GM12878 (cell line): ENCODE measurements around the gene ATP6V0E1. TPM values are rescaled to one million over a fixed set of nuclear protein-coding genes. Genes with fewer than 3 reads are reported as not detected.

Experiments
- CBX3 ChIP-seq: fragments of 200-600 bp; sonication (generic); IDR thresholded peaks from 2 replicates; pipeline ENCODE4 v1.6.1; 2016; ENCODE audit warnings: low read depth, borderline replicate concordance
- CHD2 ChIP-seq: IDR thresholded peaks from 2 replicates; pipeline ENCODE4 v1.6.1; 2011; ENCODE audit warnings: low read depth, low read length, improper control_type of control experiment, borderline replicate concordance
- CREB1 ChIP-seq: IDR thresholded peaks from 2 replicates; pipeline ENCODE4 v1.6.1; 2012; ENCODE audit warnings: low read depth, mild to moderate bottlenecking, inconsistent platforms
- EED ChIP-seq: sonication (generic); IDR thresholded peaks from 2 replicates; pipeline ENCODE4 v1.6.1; 2016; ENCODE audit warnings: antibody characterized with exemption, low read depth
- JUND ChIP-seq: IDR thresholded peaks from 2 replicates; pipeline ENCODE4 v1.6.1; 2012; ENCODE audit warnings: low read depth, mild to moderate bottlenecking, low read length, improper control_type of control experiment, moderate library complexity
- MEF2B ChIP-seq: fragments of 450-650 bp; IDR thresholded peaks from 2 replicates; pipeline ENCODE4 v1.6.1; 2018; ENCODE audit warnings: mild to moderate bottlenecking, moderate library complexity; ENCODE audit not compliant: partially characterized antibody, poor library complexity, severe bottlenecking
- MXI1 ChIP-seq: fragments of 150-350 bp; IDR thresholded peaks from 2 replicates; pipeline ENCODE4 v1.6.1; 2011; ENCODE audit warnings: low read depth, mild to moderate bottlenecking, inconsistent platforms, low read length, improper control_type of control experiment
- NBN ChIP-seq: fragments of 450-650 bp; IDR thresholded peaks from 2 replicates; pipeline ENCODE4 v1.6.1; 2016
- NR2F1 ChIP-seq: fragments of 450-650 bp; conservative IDR thresholded peaks from 2 replicates; pipeline ENCODE4 v1.6.1; 2017; ENCODE audit warnings: mild to moderate bottlenecking
- PAX5 ChIP-seq: IDR thresholded peaks from 2 replicates; pipeline ENCODE4 v1.6.1; 2011; ENCODE audit warnings: low read depth, low read length, borderline replicate concordance
- POLR2A ChIP-seq: IDR thresholded peaks from 2 replicates; pipeline ENCODE4 v1.6.1; 2011; ENCODE audit warnings: low read depth, mild to moderate bottlenecking, low read length
- RAD21 ChIP-seq: IDR thresholded peaks from 2 replicates; pipeline ENCODE4 v1.6.1; 2011; ENCODE audit warnings: mild to moderate bottlenecking, low read depth, low read length, moderate library complexity; ENCODE audit not compliant: insufficient read depth
- RBBP5 ChIP-seq: fragments of 200-600 bp; sonication (generic); conservative IDR thresholded peaks from 2 replicates; pipeline ENCODE4 v1.6.1; 2016
- RELA ChIP-seq: fragments of 450-650 bp; IDR thresholded peaks from 2 replicates; pipeline ENCODE4 v1.8.0; 2014; ENCODE audit warnings: borderline replicate concordance; ENCODE audit not compliant: partially characterized antibody
- WRNIP1 ChIP-seq: IDR thresholded peaks from 2 replicates; pipeline ENCODE4 v1.6.1; 2011; ENCODE audit warnings: low read depth, low read length, improper control_type of control experiment, borderline replicate concordance
- ZBED1 ChIP-seq: IDR thresholded peaks from 2 replicates; pipeline ENCODE4 v1.6.1; 2016; ENCODE audit warnings: borderline replicate concordance
- ZNF24 ChIP-seq: fragments of 450-650 bp; IDR thresholded peaks from 2 replicates; pipeline ENCODE4 v1.6.1; 2017; ENCODE audit warnings: antibody characterized with exemption, mild to moderate bottlenecking
- polyA plus RNA-seq, 11 experiments: library from polyadenylated mRNA; depleted of rRNA in 4 of 11; unstranded in 6 of 11; stranded (reverse) in 5 of 11; fragments of >200 nt; fragmentation: Nextera tagmentation in 4 of 11; fragmentation: Illumina TruSeq in 1 of 11; extraction: Ambion mirVana in 4 of 11; extraction: Trizol in 1 of 11; gene quantifications; 1 replicate in 1 of 11; 2 replicates in 10 of 11; pipeline versions ENCODE4 v1.2.1 to v1.2.3, GENCODE V29; 2011 to 2016; ENCODE audit warnings: inconsistent platforms in 2 of 11, missing spikeins in 2 of 11, low read depth in 1 of 11
- total RNA-seq, 4 experiments: library from RNA; depleted of rRNA in 3 of 4; stranded (reverse); fragments of >200 nt in 3 of 4; fragmentation: Illumina TruSeq in 1 of 4; extraction: Trizol in 1 of 4; gene quantifications; 2 replicates each; pipeline versions ENCODE4 v1.2.1 to v1.2.3, GENCODE V29; 2013 to 2021
- TF ChIP-seq, protein P1 (sequence below): IDR thresholded peaks from 2 replicates; pipeline ENCODE4 v1.6.1; 2011; ENCODE audit warnings: borderline replicate concordance, low read depth, mild to moderate bottlenecking, moderate library complexity, low read length; ENCODE audit not compliant: insufficient read depth, poor library complexity, severe bottlenecking

ATP6V0E1 gene
- total and polyA plus RNA-seq, 10 of the 15 experiments (the other 5 are each of a cell fraction or from before 2014, with no cell fraction given): 143 to 787 (median 306) TPM

DNA sequence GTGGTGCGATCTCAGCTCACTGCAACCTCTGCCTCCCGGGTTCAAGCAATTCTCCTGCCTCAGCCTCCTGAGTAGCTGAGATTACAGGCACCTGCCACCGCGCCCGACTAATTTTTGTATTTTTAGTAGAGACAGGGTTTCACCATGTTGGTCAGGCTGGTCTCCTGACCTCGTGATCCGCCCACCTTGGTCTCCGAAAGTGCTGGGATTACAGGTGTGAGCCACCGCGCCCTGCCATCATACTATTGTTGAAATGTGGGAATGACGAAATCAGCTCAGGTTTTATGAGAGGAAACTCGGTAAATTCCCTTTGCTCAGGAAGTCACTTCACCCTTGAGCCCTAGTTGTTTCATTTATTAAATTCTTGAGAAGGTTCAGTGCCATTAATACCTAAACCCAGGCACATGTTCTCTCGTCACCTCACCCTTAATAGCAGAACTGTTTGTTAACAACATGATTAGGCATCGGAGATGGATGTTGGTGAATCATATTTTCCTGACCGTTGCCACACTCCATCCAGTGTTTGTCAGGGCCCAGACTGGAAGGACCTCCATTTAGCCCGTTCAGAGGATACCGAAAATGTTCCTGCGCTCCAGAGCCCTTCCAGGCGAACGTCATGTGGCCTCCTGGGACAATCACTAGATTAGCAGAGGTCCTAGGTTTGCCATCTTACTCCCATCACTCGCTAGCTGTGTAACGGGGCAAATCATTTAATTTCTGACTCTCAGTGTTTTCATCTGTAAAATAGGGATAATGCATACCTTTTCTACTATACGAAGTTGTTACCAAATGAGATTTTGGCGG lies 52.5 kb downstream of the ATP6V0E1 start (continued):
- TF ChIP-seq, protein P1, sequence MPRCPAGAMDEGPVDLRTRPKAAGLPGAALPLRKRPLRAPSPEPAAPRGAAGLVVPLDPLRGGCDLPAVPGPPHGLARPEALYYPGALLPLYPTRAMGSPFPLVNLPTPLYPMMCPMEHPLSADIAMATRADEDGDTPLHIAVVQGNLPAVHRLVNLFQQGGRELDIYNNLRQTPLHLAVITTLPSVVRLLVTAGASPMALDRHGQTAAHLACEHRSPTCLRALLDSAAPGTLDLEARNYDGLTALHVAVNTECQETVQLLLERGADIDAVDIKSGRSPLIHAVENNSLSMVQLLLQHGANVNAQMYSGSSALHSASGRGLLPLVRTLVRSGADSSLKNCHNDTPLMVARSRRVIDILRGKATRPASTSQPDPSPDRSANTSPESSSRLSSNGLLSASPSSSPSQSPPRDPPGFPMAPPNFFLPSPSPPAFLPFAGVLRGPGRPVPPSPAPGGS: peak; percentile 11
- TF ChIP-seq JUND: no peak
- no peak for TF ChIP-seq RBBP5
- TF ChIP-seq MEF2B: peak; percentile 50
- peak; percentile 53 for TF ChIP-seq POLR2A
- no peak for TF ChIP-seq ZBED1
- TF ChIP-seq ZNF24: 0 out of 2 replicates have a peak, but pooled peaks have one; percentile 18
- TF ChIP-seq CREB1: peak; percentile 85
- TF ChIP-seq EED: peak; percentile 72
- peak; percentile 51 for TF ChIP-seq RELA
- peak; percentile 88 for TF ChIP-seq NR2F1
- no peak for TF ChIP-seq RAD21
- TF ChIP-seq NBN: peak; percentile 95; the same call in 1 of the 2 replicates
- TF ChIP-seq CHD2: peak; percentile 12; the same call in 1 of the 2 replicates
- peak; percentile 55; the same call in 1 of the 2 replicates for TF ChIP-seq MXI1
- no peak; the same call in 1 of the 2 replicates for TF ChIP-seq PAX5
- no peak for TF ChIP-seq CBX3
- no peak for TF ChIP-seq WRNIP1
